ENCODE results near the gene CHID1.

Gene CHID1

GRCh38 chr11:858762-859339 lies 51.8 kb downstream of the CHID1 start:
- H3K4me3 ChIP-seq (replicated peaks; ENCODE audit: low read depth, low read length): no peak overlapping the region
- DNase-seq (ENCODE audit: extremely low read depth, low read depth): no peak

GRCh38 chr11:858053-858761 lies 52.4 kb downstream of the CHID1 start:
- no peak for DNase-seq (ENCODE audit: extremely low read depth, low read depth)
- TF ChIP-seq CTCF (IDR thresholded peaks at IDR 0.05; ENCODE audit: low read depth, low read length, missing control alignments): no peak
- no peak overlapping the region for H3K4me3 ChIP-seq (replicated peaks; ENCODE audit: low read depth, low read length)

More at GRCh38 chr11:858762-859339, 51.8 kb downstream of the CHID1 start:
- TF ChIP-seq CTCF (IDR thresholded peaks at IDR 0.05; ENCODE audit: low read depth, low read length, missing control alignments): no peak

- H3K4me3 ChIP-seq (replicated peaks; ENCODE audit: low read depth, low read length): no peak overlapping the region
- no peak for DNase-seq (ENCODE audit: extremely low read depth, low read depth)
- no peak for TF ChIP-seq CTCF (IDR thresholded peaks at IDR 0.05; ENCODE audit: low read depth, low read length, missing control alignments)
These were observed 54.2 kb downstream of the CHID1 start for GRCh38 chr11:856397-856796.

GRCh38 chr11:855796-856195 lies 54.8 kb downstream of the CHID1 start:
- no peak for TF ChIP-seq CTCF (IDR thresholded peaks at IDR 0.05; ENCODE audit: low read depth, low read length, missing control alignments)
- no peak overlapping the region for H3K4me3 ChIP-seq (replicated peaks; ENCODE audit: low read depth, low read length)
- DNase-seq (ENCODE audit: extremely low read depth, low read depth): no peak

GRCh38 chr11:855330-855674 lies 55.3 kb downstream of the CHID1 start:
- no peak for TF ChIP-seq CTCF (IDR thresholded peaks at IDR 0.05; ENCODE audit: low read depth, low read length, missing control alignments)
- no peak overlapping the region for H3K4me3 ChIP-seq (replicated peaks; ENCODE audit: low read depth, low read length)
- DNase-seq (ENCODE audit: extremely low read depth, low read depth): no peak

- TF ChIP-seq CTCF (IDR thresholded peaks at IDR 0.05; ENCODE audit: low read depth, low read length, missing control alignments): no peak
- no peak overlapping the region for H3K4me3 ChIP-seq (replicated peaks; ENCODE audit: low read depth, low read length)
- DNase-seq (ENCODE audit: extremely low read depth, low read depth): no peak
These were observed 55.8 kb downstream of the CHID1 start for GRCh38 chr11:854601-855329.

All from HFF-Myc (cell line).